HEK293 (cell line): ENCODE results near the gene ADAMTS17.

ENCODE experiments used
- CTCF ChIA-PET: fragments of 350-600 bp; formaldehyde crosslinking; extraction: SDS; loops from one replicate; lab custom pipeline; 2021; ENCODE audit warnings: antibody characterized with exemption; lab: Yijun Ruan, JAX
- POLR2A ChIA-PET: fragments of 300-600 bp; formaldehyde crosslinking; extraction: SDS; loops from one replicate; lab custom pipeline; 2020; ENCODE audit warnings: antibody characterized with exemption, inconsistent platforms; lab: Yijun Ruan, JAX
- H3K27ac ChIP-seq: fragments of 200-500 bp; sonication (Bioruptor generic); 2 replicates; pipeline ENCODE4 v1.5.1; 2014; ENCODE audit warnings: low read depth, low read length, control low read depth, inconsistent platforms; ENCODE audit errors: extremely low read depth
- H3K36me3 ChIP-seq, 2 experiments: fragments of 200-500 bp in 1 of 2; sonication (Bioruptor generic) in 1 of 2; 1 replicate in 1 of 2; 2 replicates in 1 of 2; pipeline ENCODE4 v1.5.1; 2014 to 2017; ENCODE audit warnings: inconsistent platforms in 2 of 2, low read length in 2 of 2; ENCODE audit not compliant: control insufficient read depth in 2 of 2, insufficient read depth in 1 of 2
- H3K4me1 ChIP-seq: fragments of 200-500 bp; sonication (Bioruptor generic); 2 replicates; pipeline ENCODE4 v1.5.1; 2014; ENCODE audit warnings: mild to moderate bottlenecking, low read length, inconsistent platforms; ENCODE audit not compliant: control insufficient read depth, insufficient read depth
- H3K4me3 ChIP-seq: 2 replicates; pipeline ENCODE4 v1.5.1; 2011; ENCODE audit warnings: low read depth, mild to moderate bottlenecking, control low read depth, low read length, moderate library complexity
- H3K9me3 ChIP-seq: fragments of 200-500 bp; sonication (Bioruptor generic); 2 replicates; pipeline ENCODE4 v1.5.1; 2014; ENCODE audit warnings: low read depth, low read length, inconsistent platforms; ENCODE audit not compliant: control insufficient read depth, insufficient read depth
- ELK4 ChIP-seq: IDR thresholded peaks from 2 replicates; pipeline ENCODE4 v1.6.1; 2011; ENCODE audit warnings: mild to moderate bottlenecking, low read depth, low read length, borderline replicate concordance
- MZF1 ChIP-seq: fragments of 450-650 bp; formaldehyde crosslinking; IDR thresholded peaks from 2 replicates; pipeline ENCODE4 v1.5.1; 2017; ENCODE audit warnings: missing biosample characterization, missing genetic modification characterization, borderline replicate concordance
- OVOL3 ChIP-seq: fragments of 450-650 bp; formaldehyde crosslinking; IDR thresholded peaks from 2 replicates; pipeline ENCODE4 v1.5.1; 2016; ENCODE audit warnings: missing biosample characterization, missing genetic modification characterization
- REPIN1 ChIP-seq: fragments of 450-650 bp; formaldehyde crosslinking; IDR thresholded peaks from 2 replicates; pipeline ENCODE4 v1.5.1; 2017; ENCODE audit warnings: missing biosample characterization, missing genetic modification characterization, low read depth
- REST ChIP-seq: fragments of 450-650 bp; formaldehyde crosslinking; IDR thresholded peaks from 2 replicates; pipeline ENCODE4 v1.5.1; 2016; ENCODE audit warnings: missing biosample characterization, missing genetic modification characterization
- YY1 ChIP-seq: fragments of 450-650 bp; formaldehyde crosslinking; IDR thresholded peaks from 2 replicates; pipeline ENCODE4 v1.5.1; 2018; ENCODE audit warnings: missing biosample characterization, missing genetic modification characterization
- ZBTB48 ChIP-seq: fragments of 450-650 bp; formaldehyde crosslinking; IDR thresholded peaks from 2 replicates; pipeline ENCODE4 v1.5.1; 2016; ENCODE audit warnings: missing biosample characterization, missing genetic modification characterization
- ZBTB7A ChIP-seq: fragments of 450-650 bp; formaldehyde crosslinking; IDR thresholded peaks from 2 replicates; pipeline ENCODE4 v1.5.1; 2016; ENCODE audit warnings: low read depth, missing biosample characterization, missing genetic modification characterization
- ZEB2 ChIP-seq: fragments of 450-650 bp; formaldehyde crosslinking; IDR thresholded peaks from 2 replicates; pipeline ENCODE4 v1.5.1; 2016; ENCODE audit warnings: missing biosample characterization, missing genetic modification characterization
- ZNF169 ChIP-seq: fragments of 450-650 bp; formaldehyde crosslinking; IDR thresholded peaks from 2 replicates; pipeline ENCODE4 v1.5.1; 2016; ENCODE audit warnings: missing biosample characterization, missing genetic modification characterization
- ZNF175 ChIP-seq: fragments of 450-650 bp; formaldehyde crosslinking; IDR thresholded peaks from 2 replicates; pipeline ENCODE4 v1.5.1; 2016; ENCODE audit warnings: missing biosample characterization, missing genetic modification characterization
- ZNF248 ChIP-seq: fragments of 450-650 bp; formaldehyde crosslinking; IDR thresholded peaks from 2 replicates; pipeline ENCODE4 v1.5.1; 2017; ENCODE audit warnings: missing biosample characterization, missing genetic modification characterization
- ZNF416 ChIP-seq: fragments of 450-650 bp; formaldehyde crosslinking; IDR thresholded peaks from 2 replicates; pipeline ENCODE4 v1.5.1; 2016; ENCODE audit warnings: missing biosample characterization, missing genetic modification characterization
- ZNF426 ChIP-seq: fragments of 450-650 bp; formaldehyde crosslinking; IDR thresholded peaks from 2 replicates; pipeline ENCODE4 v1.5.1; 2017; ENCODE audit warnings: missing biosample characterization, missing genetic modification characterization, mild to moderate bottlenecking, inconsistent platforms, moderate library complexity
- ZNF513 ChIP-seq: fragments of 450-650 bp; IDR thresholded peaks from 2 replicates; pipeline ENCODE4 v1.5.1; 2018; ENCODE audit warnings: missing biosample characterization, missing genetic modification characterization
- ZNF580 ChIP-seq: fragments of 450-650 bp; formaldehyde crosslinking; IDR thresholded peaks from 2 replicates; pipeline ENCODE4 v1.5.1; 2016; ENCODE audit warnings: missing biosample characterization, missing genetic modification characterization
- ZNF692 ChIP-seq: fragments of 450-650 bp; formaldehyde crosslinking; IDR thresholded peaks from 2 replicates; pipeline ENCODE4 v1.5.1; 2016; ENCODE audit warnings: missing biosample characterization, missing genetic modification characterization
- ZNF707 ChIP-seq: fragments of 450-650 bp; formaldehyde crosslinking; IDR thresholded peaks from 2 replicates; pipeline ENCODE4 v1.5.1; 2016; ENCODE audit warnings: missing biosample characterization, missing genetic modification characterization
- ZNF785 ChIP-seq: fragments of 450-650 bp; formaldehyde crosslinking; IDR thresholded peaks from 2 replicates; pipeline ENCODE4 v1.5.1; 2016; ENCODE audit warnings: missing biosample characterization, missing genetic modification characterization
- ZNF837 ChIP-seq: fragments of 450-650 bp; formaldehyde crosslinking; IDR thresholded peaks from 2 replicates; pipeline ENCODE4 v1.5.1; 2016; ENCODE audit warnings: missing biosample characterization, missing genetic modification characterization

The ADAMTS17 gene

GRCh38 chr15:100099976-100100375, 241.8 kb downstream of the ADAMTS17 start (continued):
- no peak for TF ChIP-seq ZEB2 (tag by site-specific recombination)
- no peak for TF ChIP-seq ZNF707 (tag by site-specific recombination)
- no peak for TF ChIP-seq ELK4
- TF ChIP-seq ZNF169 (tag by site-specific recombination), result no peak
- no peak for TF ChIP-seq ZBTB7A (tag by site-specific recombination)
- TF ChIP-seq ZNF580 (tag by site-specific recombination), result no peak

- ChIA-PET CTCF (interaction anchor here (0.6 to 0.7 kb wide), 2 partner anchors 22 to 183 kb away, joined by 3 read pairs; no protein-coding TSS in a partner anchor), POLR2A (no interaction called here)
- Histone ChIP-seq H3K36me3 (no peaks in the 10 kb centered on the region), H3K4me3 (no peak overlapping the region), H3K9me3 (no peaks in the 10 kb centered on the region), H3K4me1 (peaks cover 5% of the 10 kb centered on the region), H3K27ac (no peak overlapping the region)
- no peak for TF ChIP-seq ZNF837 (tag by site-specific recombination)
- no peak for TF ChIP-seq ZBTB7A (tag by site-specific recombination)
- no peak for TF ChIP-seq REPIN1 (tag by site-specific recombination)
- no peak for TF ChIP-seq ZNF785 (tag by site-specific recombination)
- TF ChIP-seq ELK4, result no peak
- no peak for TF ChIP-seq YY1 (tag by site-specific recombination)
- TF ChIP-seq ZNF416 (tag by site-specific recombination), result no peak
- TF ChIP-seq MZF1, result no peak
- TF ChIP-seq ZNF513 (tag by site-specific recombination), result no peak
- no peak for TF ChIP-seq ZNF426 (tag by site-specific recombination)
- TF ChIP-seq ZNF692 (tag by site-specific recombination), result no peak
- TF ChIP-seq ZNF248 (tag by site-specific recombination), result no peak
- TF ChIP-seq ZNF175 (tag by site-specific recombination), result no peak
- TF ChIP-seq REST, result no peak
- TF ChIP-seq ZBTB48 (tag by site-specific recombination), result no peak
- no peak for TF ChIP-seq OVOL3 (tag by site-specific recombination)
Observed at GRCh38 chr15:100098705-100099104, 243.1 kb downstream of the ADAMTS17 start.
